Gastroesophageal sphincter (tissue), 3 donors: Measurements from ENCODE around the gene NDUFS4.

Experiments
- CTCF ChIP-seq, 4 experiments: fragments of 200-600 bp in 2 of 4; fragments of 450-650 bp in 2 of 4; sonication (generic) in 1 of 4; IDR thresholded peaks; one replicate each; pipeline ENCODE4 v1.5.1; 2017 to 2019; ENCODE audit warnings: antibody characterized with exemption in 4 of 4, mild to moderate bottlenecking in 2 of 4, moderate library complexity in 2 of 4
- POLR2A ChIP-seq, 2 donors: fragments of 450-650 bp; IDR thresholded peaks; one replicate each; pipeline ENCODE4 v1.6.1; 2017; ENCODE audit warnings: antibody characterized with exemption in 2 of 2, mild to moderate bottlenecking in 2 of 2, moderate library complexity in 1 of 2
- POLR2AphosphoS5 ChIP-seq: sonication (generic); formaldehyde crosslinking; IDR thresholded peaks from one replicate; pipeline ENCODE4 v1.6.1; 2017; ENCODE audit warnings: antibody characterized with exemption

- TF ChIP-seq CTCF (IDR thresholded peaks at IDR 0.05) (no peak), POLR2AphosphoS5 (no peak), POLR2A (IDR thresholded peaks at IDR 0.05) (no peak)
Observed at GRCh38 chr5:53613536-53613935, 53.1 kb downstream of the NDUFS4 start.
